Natural killer cell (primary cell): ENCODE measurements around the gene PLXNC1. TPM values are rescaled to one million over a fixed set of nuclear protein-coding genes. Genes with fewer than 3 reads are reported as not detected.

ENCODE experiments used
- ATAC-seq, 3 donors: fragments of 150-1000 bp in 2 of 3; fragments of 200-7000 bp in 1 of 3; cut with Tn5 transposase; 1 replicate in 1 of 3; 2 replicates in 2 of 3; pipeline ENCODE4 v1.10.0; 2021; ENCODE audit warnings: mild to moderate bottlenecking in 2 of 3, moderate library complexity in 2 of 3
- DNase-seq, 2 donors: peaks; one replicate each; pipeline versions ENCODE4 v3.0.0 to v3.0.0-alpha.2; 2013 to 2021; ENCODE audit warnings: mixed read lengths in 1 of 2
- H3K27ac ChIP-seq: one replicate; pipeline ENCODE4 v1.5.1; 2013; ENCODE audit warnings: mild to moderate bottlenecking, low read length
- H3K27me3 ChIP-seq: one replicate; pipeline ENCODE4 v1.6.1; 2013; ENCODE audit warnings: low read length; ENCODE audit not compliant: control insufficient read depth, insufficient read depth
- H3K36me3 ChIP-seq: one replicate; pipeline ENCODE4 v1.6.1; 2013; ENCODE audit warnings: low read length; ENCODE audit not compliant: control insufficient read depth, insufficient read depth
- H3K4me1 ChIP-seq: one replicate; pipeline ENCODE4 v1.6.1; 2013; ENCODE audit warnings: low read length; ENCODE audit not compliant: control insufficient read depth, insufficient read depth
- H3K4me3 ChIP-seq: one replicate; pipeline ENCODE4 v1.5.1; 2013; ENCODE audit warnings: low read length
- H3K9me3 ChIP-seq: one replicate; pipeline ENCODE4 v1.6.1; 2013; ENCODE audit warnings: low read length; ENCODE audit not compliant: control insufficient read depth, insufficient read depth
- H3K27ac Mint-ChIP-seq, 2 donors: one replicate each; pipeline ENCODE4 v1.8.0; 2022; ENCODE audit warnings: mild to moderate bottlenecking in 2 of 2, mixed read lengths in 2 of 2, moderate library complexity in 1 of 2
- H3K27me3 Mint-ChIP-seq, 2 donors: one replicate each; pipeline ENCODE4 v1.8.0; 2022; ENCODE audit warnings: low read depth in 2 of 2, mixed read lengths in 2 of 2
- H3K36me3 Mint-ChIP-seq: one replicate; pipeline ENCODE4 v1.8.0; 2022; ENCODE audit warnings: mixed read lengths
- H3K4me1 Mint-ChIP-seq, 2 donors: one replicate each; pipeline ENCODE4 v1.8.0; 2022; ENCODE audit warnings: mixed read lengths in 2 of 2
- H3K4me3 Mint-ChIP-seq: one replicate; pipeline ENCODE4 v1.8.0; 2022; ENCODE audit warnings: mild to moderate bottlenecking, moderate library complexity, mixed read lengths
- H3K9me3 Mint-ChIP-seq, 2 donors: one replicate each; pipeline ENCODE4 v1.8.0; 2022; ENCODE audit warnings: mixed read lengths in 2 of 2
- CTCF ChIP-seq: fragments of 200-600 bp; IDR thresholded peaks from one replicate; pipeline ENCODE4 v1.8.0; 2022; ENCODE audit warnings: antibody characterized with exemption
- WGBS: methylation state at CpG from one replicate; pipeline ENCODE4 v1.1.7; 2013; ENCODE audit warnings: missing lambda C conversion rate; ENCODE audit not compliant: insufficient coverage; 5-methylcytosine and 5-hydroxymethylcytosine counted together
- intact Hi-C: fragments of 100-400 bp; cut with micrococcal nuclease; formaldehyde crosslinking; loops from one replicate; pipeline ENCODE4 v1.14.2; 2022
- total RNA-seq, 4 donors: library from RNA; stranded (reverse); fragments of 120-200 nt in 1 of 4; gene quantifications; one replicate each; pipeline versions ENCODE4 v1.2.3 to v1.2.4, GENCODE V29; 2013 to 2022

The PLXNC1 gene
- total RNA-seq, 3 donors from 2014 or later (not counting 1 experiment from before 2014, with no cell fraction given): 22.0 to 30.7 (median 26.5) TPM

GRCh38 chr12:94263011-94263811 lies 114.8 kb downstream of the PLXNC1 start:
- peak; percentile 69 to 85 for DNase-seq
- 11% methylated on average over 13 of the region's 14 CpGs for WGBS
- Mint-ChIP-seq H3K27me3 (no peaks in the 10 kb centered on the region), H3K27ac (peak overlapping the region; percentile 96 to 97), H3K4me3 (peak overlapping the region; percentile 92), H3K9me3 (no peaks in the 10 kb centered on the region), H3K36me3 (peaks cover 7% of the 10 kb centered on the region), H3K4me1 (peaks cover 37 to 52% of the 10 kb centered on the region in 2 donors)
- Histone ChIP-seq H3K27me3 (no peaks in the 10 kb centered on the region), H3K9me3 (no peaks in the 10 kb centered on the region), H3K4me3 (peak overlapping the region; percentile 69), H3K36me3 (peaks cover 18% of the 10 kb centered on the region), H3K4me1 (peaks cover 44% of the 10 kb centered on the region), H3K27ac (peak overlapping the region; percentile 96)
- no peak for TF ChIP-seq CTCF
- ATAC-seq: peak; percentile 69 to 78 (median 78)
- intact Hi-C loops: loop anchor here (2.0 to 10.0 kb wide), 5 partner anchors 58 to 414 kb away; no protein-coding TSS in a partner anchor

GRCh38 chr12:94263905-94264561 lies 115.7 kb downstream of the PLXNC1 start:
- peaks cover 50% of the 10 kb centered on the region for H3K4me1 ChIP-seq
- peaks cover 18% of the 10 kb centered on the region for H3K36me3 ChIP-seq
- H3K9me3 ChIP-seq: no peaks in the 10 kb centered on the region
- intact Hi-C loops: loop anchor here (2.0 to 10.0 kb wide), 5 partner anchors 59 to 413 kb away; no protein-coding TSS in a partner anchor
- no peak for ATAC-seq
- TF ChIP-seq CTCF: no peak
- 92% methylated on average over 20 of the region's 20 CpGs for WGBS
- H3K9me3 Mint-ChIP-seq: no peaks in the 10 kb centered on the region
- H3K27me3 ChIP-seq: no peaks in the 10 kb centered on the region
- H3K4me3 ChIP-seq: no peak overlapping the region
- peak overlapping the region; percentile 96 for H3K27ac ChIP-seq
- peak overlapping the region; percentile 96 to 97 for H3K27ac Mint-ChIP-seq
- H3K27me3 Mint-ChIP-seq: no peaks in the 10 kb centered on the region
- DNase-seq: no peak
- H3K36me3 Mint-ChIP-seq: peaks cover 7% of the 10 kb centered on the region
- H3K4me1 Mint-ChIP-seq: peaks cover 38 to 55% of the 10 kb centered on the region in 2 donors
- peak overlapping the region; percentile 72 for H3K4me3 Mint-ChIP-seq

DNA sequence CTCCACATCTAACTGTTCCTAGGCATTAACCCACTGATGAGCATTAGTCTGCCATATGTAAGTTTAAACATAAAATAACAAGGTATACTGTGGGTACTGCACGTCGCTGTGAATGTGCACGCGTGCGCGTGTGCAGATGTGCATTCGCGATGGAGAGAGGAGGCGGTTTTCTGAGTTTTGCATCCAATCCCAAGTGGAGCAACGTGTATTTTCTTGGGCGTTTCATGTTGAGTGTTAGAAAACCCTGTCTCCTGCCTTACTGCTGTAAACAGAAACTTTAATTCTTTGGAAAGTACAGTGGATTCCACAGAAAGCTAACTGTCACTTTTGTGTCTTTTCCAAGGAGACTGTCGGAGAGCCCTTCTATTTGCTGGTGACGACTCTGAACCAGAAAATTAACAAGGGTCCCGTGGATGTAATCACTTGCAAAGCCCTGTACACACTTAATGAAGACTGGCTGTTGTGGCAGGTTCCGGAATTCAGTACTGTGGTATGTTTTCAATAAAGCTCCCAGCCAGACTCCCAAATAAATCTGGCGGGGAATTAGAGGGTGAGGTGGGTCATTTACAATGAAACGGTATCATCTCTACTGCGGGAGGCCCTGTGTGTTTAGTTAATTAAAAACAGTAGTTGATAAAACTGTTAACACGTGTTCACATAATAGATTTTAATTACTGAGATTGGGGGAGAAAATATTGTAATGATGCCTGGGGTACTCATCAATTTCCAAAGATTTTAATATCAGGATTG lies 116.5 kb downstream of the PLXNC1 start:
- Histone ChIP-seq H3K9me3 (no peaks in the 10 kb centered on the region), H3K4me1 (peaks cover 50% of the 10 kb centered on the region), H3K4me3 (no peak overlapping the region), H3K36me3 (peaks cover 17% of the 10 kb centered on the region), H3K27me3 (no peaks in the 10 kb centered on the region), H3K27ac (no peak overlapping the region)
- TF ChIP-seq CTCF: no peak
- Mint-ChIP-seq H3K27me3 (no peaks in the 10 kb centered on the region), H3K36me3 (peaks cover 7% of the 10 kb centered on the region), H3K4me3 (no peak overlapping the region), H3K27ac (peak overlapping the region; percentile 96 to 97), H3K9me3 (no peaks in the 10 kb centered on the region), H3K4me1 (peaks cover 43 to 61% of the 10 kb centered on the region in 2 donors)
- no peak for DNase-seq
- WGBS: 99% methylated on average over 19 of the region's 19 CpGs
- ATAC-seq: no peak
- intact Hi-C loops: loop anchor here (5.0 to 10.0 kb wide), 3 partner anchors 60 to 412 kb away; no protein-coding TSS in a partner anchor
